OCI-LY1 (cell line): Measurements from ENCODE around the gene ATL1.
A peak's percentile ranks its signal among the peaks of the same experiment; 100 is the strongest.

Experiments
- H2AFZ ChIP-seq: fragments of 200-600 bp; sonication (generic), shearing (Covaris generic); 2 replicates; pipeline ENCODE4 v1.6.0; 2014; ENCODE audit warnings: antibody characterized with exemption, mild to moderate bottlenecking, low read length
- H3F3A ChIP-seq: fragments of 200-600 bp; sonication (generic), shearing (Covaris generic); 2 replicates; pipeline ENCODE4 v1.6.0; 2014; ENCODE audit warnings: mild to moderate bottlenecking, antibody characterized with exemption, low read length, moderate library complexity; ENCODE audit not compliant: insufficient read depth
- H3K27ac ChIP-seq: fragments of 200-600 bp; sonication (generic); 2 replicates; pipeline ENCODE4 v1.5.1; 2014; ENCODE audit warnings: low read length, mixed run types, mild to moderate bottlenecking, low read depth; ENCODE audit not compliant: poor library complexity, severe bottlenecking
- H3K27me3 ChIP-seq: fragments of 200-600 bp; sonication (generic); 2 replicates; pipeline ENCODE4 v1.6.0; 2014; ENCODE audit warnings: antibody characterized with exemption, mild to moderate bottlenecking, low read length, moderate library complexity; ENCODE audit not compliant: insufficient read depth
- H3K36me3 ChIP-seq: fragments of 200-600 bp; sonication (generic); 2 replicates; pipeline ENCODE4 v1.6.1; 2014; ENCODE audit warnings: mild to moderate bottlenecking, antibody characterized with exemption, low read length, moderate library complexity, mixed read lengths; ENCODE audit not compliant: insufficient read depth
- H3K4me1 ChIP-seq: fragments of 200-600 bp; sonication (generic); 2 replicates; pipeline ENCODE4 v1.5.1; 2014; ENCODE audit warnings: mild to moderate bottlenecking, low read length, moderate library complexity; ENCODE audit not compliant: insufficient read depth, severe bottlenecking
- H3K4me2 ChIP-seq: fragments of 200-600 bp; sonication (generic), shearing (Covaris generic); 2 replicates; pipeline ENCODE4 v1.6.1; 2014; ENCODE audit warnings: low read length
- H3K4me3 ChIP-seq: fragments of 200-600 bp; sonication (generic); 2 replicates; pipeline ENCODE4 v1.5.1; 2014; ENCODE audit warnings: low read length, low read depth, mild to moderate bottlenecking, mixed read lengths; ENCODE audit not compliant: poor library complexity, severe bottlenecking
- H3K79me2 ChIP-seq: fragments of 200-600 bp; shearing (Covaris generic); 2 replicates; pipeline ENCODE4 v1.6.1; 2016; ENCODE audit warnings: mixed run types, low read length, mixed read lengths; ENCODE audit not compliant: insufficient read depth
- H3K9ac ChIP-seq: fragments of 200-600 bp; sonication (generic), shearing (Covaris generic); 2 replicates; pipeline ENCODE4 v1.6.1; 2014; ENCODE audit warnings: mild to moderate bottlenecking, low read length, mixed read lengths
- H3K9me2 ChIP-seq: fragments of 200-600 bp; sonication (generic), shearing (Covaris generic); 2 replicates; pipeline ENCODE4 v1.6.1; 2014; ENCODE audit warnings: low read depth, mild to moderate bottlenecking, low read length, mixed read lengths
- H3K9me3 ChIP-seq: fragments of 200-600 bp; shearing (Covaris generic); 2 replicates; pipeline ENCODE4 v1.6.1; 2014; ENCODE audit warnings: low read length, mixed read lengths
- H4K20me1 ChIP-seq: fragments of 200-600 bp; sonication (generic), shearing (Covaris generic); 2 replicates; pipeline ENCODE4 v1.6.0; 2016; ENCODE audit warnings: mild to moderate bottlenecking, low read length; ENCODE audit not compliant: insufficient read depth
- CTCF ChIP-seq: fragments of 200-600 bp; sonication (generic), shearing (Covaris generic); IDR thresholded peaks from 2 replicates; pipeline ENCODE4 v1.5.1; 2017; ENCODE audit warnings: mild to moderate bottlenecking, antibody characterized with exemption, low read length, moderate library complexity, mixed read lengths
- EZH2 ChIP-seq: fragments of 200-600 bp; sonication (generic), shearing (Covaris generic); IDR thresholded peaks from 2 replicates; pipeline ENCODE4 v1.8.0; 2017; ENCODE audit warnings: borderline replicate concordance, mixed run types, mild to moderate bottlenecking, antibody characterized with exemption, low read length, moderate library complexity, mixed read lengths

ATL1 gene

GRCh38 chr14:50530794-50531365 lies 29.1 kb upstream of the ATL1 start:
- Histone ChIP-seq H3K9me2 (no peaks in the 10 kb centered on the region), H3K79me2 (peaks cover 61% of the 10 kb centered on the region), H3K9me3 (no peaks in the 10 kb centered on the region), H4K20me1 (no peaks in the 10 kb centered on the region), H3K27ac (peak overlapping the region; percentile 58), H3K9ac (peak overlapping the region; percentile 95), H3K4me2 (peak overlapping the region; percentile 99), H3F3A (no peaks in the 10 kb centered on the region), H3K36me3 (peaks cover 5% of the 10 kb centered on the region; the same call in 1 of the 2 replicates), H3K4me3 (peak overlapping the region; percentile 78), H3K27me3 (no peaks in the 10 kb centered on the region), H3K4me1 (peaks cover 52% of the 10 kb centered on the region), H2AFZ (no peak overlapping the region)
- TF ChIP-seq CTCF (no peak), EZH2 (no peak)

GRCh38 chr14:50531595-50532501 lies 28.1 kb upstream of the ATL1 start:
- Histone ChIP-seq H4K20me1 (no peaks in the 10 kb centered on the region), H3K36me3 (peaks cover 5% of the 10 kb centered on the region; the same call in 1 of the 2 replicates), H2AFZ (no peak overlapping the region), H3K9me2 (no peaks in the 10 kb centered on the region), H3K79me2 (peaks cover 52% of the 10 kb centered on the region), H3K4me3 (peak overlapping the region; percentile 78), H3K27me3 (no peaks in the 10 kb centered on the region), H3K9me3 (no peaks in the 10 kb centered on the region), H3K4me2 (peak overlapping the region; percentile 99), H3K4me1 (peaks cover 52% of the 10 kb centered on the region), H3F3A (no peaks in the 10 kb centered on the region), H3K9ac (peak overlapping the region; percentile 95), H3K27ac (peak overlapping the region; percentile 58)
- TF ChIP-seq EZH2 (no peak), CTCF (no peak; the same call in 1 of the 2 replicates)

- TF ChIP-seq EZH2 (no peak), CTCF (peak; percentile 82)
- peaks cover 5% of the 10 kb centered on the region; the same call in 1 of the 2 replicates for H3K36me3 ChIP-seq
- H3K4me2 ChIP-seq = peak within 1 kb of the TSS; percentile 99
- H3K9me2 ChIP-seq = no peaks in the 10 kb centered on the region
- no peaks in the 10 kb centered on the region for H3K27me3 ChIP-seq
- H3K4me1 ChIP-seq = peaks cover 52% of the 10 kb centered on the region
- no peaks in the 10 kb centered on the region for H3K9me3 ChIP-seq
- H3K9ac ChIP-seq = peak within 1 kb of the TSS; percentile 95
- H3K79me2 ChIP-seq = peaks cover 44% of the 10 kb centered on the region
- H3F3A ChIP-seq = no peaks in the 10 kb centered on the region
- no peaks in the 10 kb centered on the region for H4K20me1 ChIP-seq
- peak within 1 kb of the TSS; percentile 61 for H3K27ac ChIP-seq
- peak within 1 kb of the TSS; percentile 32; the same call in 1 of the 2 replicates for H2AFZ ChIP-seq
- H3K4me3 ChIP-seq = peak within 1 kb of the TSS; percentile 78
Measured at GRCh38 chr14:50532502-50533240, 27.3 kb upstream of the ATL1 start, which contains the start of gene MAP4K5. Gene MAP4K5 (minus strand): TSS chr14:50532569. CDS start chr14:50532049, 520 bp downstream.
